ENCODE measurements around the gene CDK19.

GRCh38 chr6:110815015-110815410, 256 bp downstream of the CDK19 start:
- TF ChIP-seq EZH2 (optimal IDR thresholded peaks at IDR 0.05; ENCODE audit: low read depth, low read length) (no peak), CTCF (IDR thresholded peaks at IDR 0.05; ENCODE audit: low read length) (no peak), EZH2phosphoT487 (IDR thresholded peaks at IDR 0.05; ENCODE audit: low read length) (no peak)

All from MM.1S (cell line).